Breast epithelium (tissue), 3 donors: ENCODE results near the gene SRC.

Experiments
- POLR2A ChIP-seq: fragments of 450-650 bp; IDR thresholded peaks from one replicate; pipeline ENCODE4 v1.6.1; 2016; ENCODE audit warnings: antibody characterized with exemption, mild to moderate bottlenecking, moderate library complexity
- TF ChIP-seq, protein P1 (sequence below), 3 donors: fragments of 450-650 bp; IDR thresholded peaks; one replicate each; pipeline ENCODE4 v1.5.1; 2016 to 2017; ENCODE audit warnings: antibody characterized with exemption in 3 of 3, mild to moderate bottlenecking in 3 of 3, moderate library complexity in 3 of 3

DNA sequence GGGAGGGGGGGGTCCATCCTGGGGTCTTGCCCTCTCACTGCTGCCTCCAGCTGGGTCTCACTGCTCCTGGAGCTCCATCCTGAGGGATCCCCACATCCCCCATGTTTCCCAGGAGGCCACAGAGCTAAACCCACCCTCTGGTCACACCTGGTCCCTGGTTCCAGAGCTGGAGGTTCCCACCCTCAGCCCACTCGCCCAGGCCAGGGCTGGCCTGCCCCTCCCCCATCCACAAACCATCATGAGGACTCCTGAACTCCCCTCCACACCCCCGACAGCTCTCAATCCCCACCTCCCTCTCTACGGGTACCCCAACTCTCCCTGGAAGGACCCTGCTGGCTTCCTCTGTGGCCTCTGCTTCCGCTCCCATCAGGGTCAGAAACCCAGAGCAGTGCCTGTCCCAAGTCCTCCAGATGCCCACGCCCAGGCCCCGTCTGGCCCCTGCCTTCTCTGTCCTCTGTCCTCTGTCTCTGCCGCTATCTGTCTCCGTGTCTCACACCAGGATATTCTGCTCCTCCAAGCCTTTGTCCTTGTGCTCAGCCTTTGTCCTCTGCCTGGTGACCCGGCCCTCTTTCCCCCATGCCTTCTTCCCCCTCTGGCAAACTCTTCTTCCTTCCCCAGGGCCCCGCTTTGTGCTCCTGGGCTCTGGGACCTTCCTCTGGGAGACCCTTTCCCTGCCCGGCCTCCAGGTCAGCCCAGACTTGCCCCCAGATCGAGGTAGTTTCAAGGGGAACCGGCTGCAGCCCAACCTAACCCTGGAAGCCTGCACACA is 74.0 kb downstream of the SRC start:
- TF ChIP-seq, protein P1, sequence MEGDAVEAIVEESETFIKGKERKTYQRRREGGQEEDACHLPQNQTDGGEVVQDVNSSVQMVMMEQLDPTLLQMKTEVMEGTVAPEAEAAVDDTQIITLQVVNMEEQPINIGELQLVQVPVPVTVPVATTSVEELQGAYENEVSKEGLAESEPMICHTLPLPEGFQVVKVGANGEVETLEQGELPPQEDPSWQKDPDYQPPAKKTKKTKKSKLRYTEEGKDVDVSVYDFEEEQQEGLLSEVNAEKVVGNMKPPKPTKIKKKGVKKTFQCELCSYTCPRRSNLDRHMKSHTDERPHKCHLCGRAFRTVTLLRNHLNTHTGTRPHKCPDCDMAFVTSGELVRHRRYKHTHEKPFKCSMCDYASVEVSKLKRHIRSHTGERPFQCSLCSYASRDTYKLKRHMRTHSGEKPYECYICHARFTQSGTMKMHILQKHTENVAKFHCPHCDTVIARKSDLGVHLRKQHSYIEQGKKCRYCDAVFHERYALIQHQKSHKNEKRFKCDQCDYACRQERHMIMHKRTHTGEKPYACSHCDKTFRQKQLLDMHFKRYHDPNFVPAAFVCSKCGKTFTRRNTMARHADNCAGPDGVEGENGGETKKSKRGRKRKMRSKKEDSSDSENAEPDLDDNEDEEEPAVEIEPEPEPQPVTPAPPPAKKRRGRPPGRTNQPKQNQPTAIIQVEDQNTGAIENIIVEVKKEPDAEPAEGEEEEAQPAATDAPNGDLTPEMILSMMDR (IDR thresholded peaks at IDR 0.05) = no peak
- no peak for TF ChIP-seq POLR2A
